HL-60 (cell line): ENCODE results near the gene CHN2.

ENCODE experiments used
- DNase-seq, 2 experiments: peaks; one replicate each; pipeline ENCODE4 v3.0.0-alpha.2; 2010 to 2020; ENCODE audit warnings: low read depth in 1 of 2, low spot score in 1 of 2
- H3K27ac ChIP-seq: fragments of 250-450 bp; sonication (Bioruptor Pico); replicated peaks from 2 replicates; pipeline ENCODE4 v1.5.1; 2020; ENCODE audit warnings: mild to moderate bottlenecking, moderate library complexity
- H3K27me3 ChIP-seq: fragments of 250-450 bp; sonication (Bioruptor Pico); 2 replicates; pipeline ENCODE4 v1.5.1; 2021; ENCODE audit warnings: mild to moderate bottlenecking, moderate library complexity; ENCODE audit not compliant: insufficient read depth, poor library complexity, severe bottlenecking
- H3K4me3 ChIP-seq: replicated peaks from 2 replicates; pipeline ENCODE4 v1.5.1; 2011; ENCODE audit warnings: mild to moderate bottlenecking, control low read depth, low read length; ENCODE audit not compliant: insufficient read depth
- GABPA ChIP-seq: IDR thresholded peaks from 2 replicates; pipeline ENCODE4 v1.6.1; 2012; ENCODE audit warnings: low read depth
- POLR2AphosphoS5 ChIP-seq: IDR thresholded peaks from 2 replicates; pipeline ENCODE4 v1.6.1; 2012; ENCODE audit warnings: low read depth
- SPI1 ChIP-seq: IDR thresholded peaks from 2 replicates; pipeline ENCODE4 v1.6.1; 2012; ENCODE audit warnings: low read depth, mild to moderate bottlenecking, borderline replicate concordance
- TF ChIP-seq, protein P1 (sequence below): IDR thresholded peaks from one replicate; pipeline ENCODE4 v1.5.1; 2011; ENCODE audit warnings: low read length, control low read depth, inconsistent platforms; ENCODE audit not compliant: insufficient read depth
- TF ChIP-seq, protein P2 (sequence below): IDR thresholded peaks from 2 replicates; pipeline ENCODE4 v1.6.1; 2012; ENCODE audit warnings: low read depth; ENCODE audit not compliant: insufficient replicate concordance

The CHN2 gene

DNA sequence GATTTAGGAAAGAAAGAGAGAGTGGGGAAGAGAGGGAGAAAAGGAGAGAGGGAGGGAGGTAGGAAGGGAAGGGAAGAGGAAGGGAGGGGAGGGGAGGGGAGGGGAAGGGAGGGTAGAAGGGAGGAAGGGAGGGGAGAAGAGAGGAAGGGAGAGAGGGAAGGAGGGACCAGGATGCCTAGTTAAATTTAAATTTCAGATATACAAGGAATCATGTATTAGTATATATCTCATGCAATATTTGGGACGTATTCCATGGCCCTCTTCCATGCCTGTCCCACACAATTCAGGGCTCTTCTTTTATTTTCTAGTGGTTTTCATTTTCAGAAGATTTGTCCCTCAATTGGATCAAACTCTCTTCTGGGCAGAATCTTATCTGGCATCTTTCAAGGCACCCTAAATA is 196.7 kb downstream of the CHN2 start:
- Histone ChIP-seq H3K27me3 (peaks cover 4% of the 10 kb centered on the region), H3K27ac (no peak overlapping the region), H3K4me3 (no peak overlapping the region)
- no peak for DNase-seq
- TF ChIP-seq, protein P1, sequence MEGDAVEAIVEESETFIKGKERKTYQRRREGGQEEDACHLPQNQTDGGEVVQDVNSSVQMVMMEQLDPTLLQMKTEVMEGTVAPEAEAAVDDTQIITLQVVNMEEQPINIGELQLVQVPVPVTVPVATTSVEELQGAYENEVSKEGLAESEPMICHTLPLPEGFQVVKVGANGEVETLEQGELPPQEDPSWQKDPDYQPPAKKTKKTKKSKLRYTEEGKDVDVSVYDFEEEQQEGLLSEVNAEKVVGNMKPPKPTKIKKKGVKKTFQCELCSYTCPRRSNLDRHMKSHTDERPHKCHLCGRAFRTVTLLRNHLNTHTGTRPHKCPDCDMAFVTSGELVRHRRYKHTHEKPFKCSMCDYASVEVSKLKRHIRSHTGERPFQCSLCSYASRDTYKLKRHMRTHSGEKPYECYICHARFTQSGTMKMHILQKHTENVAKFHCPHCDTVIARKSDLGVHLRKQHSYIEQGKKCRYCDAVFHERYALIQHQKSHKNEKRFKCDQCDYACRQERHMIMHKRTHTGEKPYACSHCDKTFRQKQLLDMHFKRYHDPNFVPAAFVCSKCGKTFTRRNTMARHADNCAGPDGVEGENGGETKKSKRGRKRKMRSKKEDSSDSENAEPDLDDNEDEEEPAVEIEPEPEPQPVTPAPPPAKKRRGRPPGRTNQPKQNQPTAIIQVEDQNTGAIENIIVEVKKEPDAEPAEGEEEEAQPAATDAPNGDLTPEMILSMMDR = no peak
- TF ChIP-seq POLR2AphosphoS5 (no peak), SPI1 (no peak), GABPA (no peak)
- TF ChIP-seq, protein P2, sequence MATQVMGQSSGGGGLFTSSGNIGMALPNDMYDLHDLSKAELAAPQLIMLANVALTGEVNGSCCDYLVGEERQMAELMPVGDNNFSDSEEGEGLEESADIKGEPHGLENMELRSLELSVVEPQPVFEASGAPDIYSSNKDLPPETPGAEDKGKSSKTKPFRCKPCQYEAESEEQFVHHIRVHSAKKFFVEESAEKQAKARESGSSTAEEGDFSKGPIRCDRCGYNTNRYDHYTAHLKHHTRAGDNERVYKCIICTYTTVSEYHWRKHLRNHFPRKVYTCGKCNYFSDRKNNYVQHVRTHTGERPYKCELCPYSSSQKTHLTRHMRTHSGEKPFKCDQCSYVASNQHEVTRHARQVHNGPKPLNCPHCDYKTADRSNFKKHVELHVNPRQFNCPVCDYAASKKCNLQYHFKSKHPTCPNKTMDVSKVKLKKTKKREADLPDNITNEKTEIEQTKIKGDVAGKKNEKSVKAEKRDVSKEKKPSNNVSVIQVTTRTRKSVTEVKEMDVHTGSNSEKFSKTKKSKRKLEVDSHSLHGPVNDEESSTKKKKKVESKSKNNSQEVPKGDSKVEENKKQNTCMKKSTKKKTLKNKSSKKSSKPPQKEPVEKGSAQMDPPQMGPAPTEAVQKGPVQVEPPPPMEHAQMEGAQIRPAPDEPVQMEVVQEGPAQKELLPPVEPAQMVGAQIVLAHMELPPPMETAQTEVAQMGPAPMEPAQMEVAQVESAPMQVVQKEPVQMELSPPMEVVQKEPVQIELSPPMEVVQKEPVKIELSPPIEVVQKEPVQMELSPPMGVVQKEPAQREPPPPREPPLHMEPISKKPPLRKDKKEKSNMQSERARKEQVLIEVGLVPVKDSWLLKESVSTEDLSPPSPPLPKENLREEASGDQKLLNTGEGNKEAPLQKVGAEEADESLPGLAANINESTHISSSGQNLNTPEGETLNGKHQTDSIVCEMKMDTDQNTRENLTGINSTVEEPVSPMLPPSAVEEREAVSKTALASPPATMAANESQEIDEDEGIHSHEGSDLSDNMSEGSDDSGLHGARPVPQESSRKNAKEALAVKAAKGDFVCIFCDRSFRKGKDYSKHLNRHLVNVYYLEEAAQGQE = no peak

DNA sequence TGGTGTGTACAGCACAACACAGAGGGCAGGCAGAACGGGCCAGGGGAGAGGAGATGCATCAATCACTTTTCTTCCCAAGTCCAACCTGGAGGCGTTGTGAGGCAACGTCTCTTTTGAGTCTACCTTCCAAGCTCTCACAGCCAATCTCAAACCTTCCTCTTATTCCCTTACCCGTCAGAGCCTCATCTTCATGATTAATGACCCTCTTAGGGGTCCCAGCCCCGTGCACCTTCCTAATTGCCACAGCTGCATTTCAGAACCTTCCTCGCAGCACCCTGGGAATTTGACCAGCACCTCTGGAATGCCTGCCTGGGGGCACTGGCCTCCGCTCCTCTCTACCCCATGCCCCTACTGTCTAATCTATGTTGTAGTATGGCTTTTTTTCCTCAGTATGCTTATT is 199.7 kb downstream of the CHN2 start:
- no peak for DNase-seq
- Histone ChIP-seq H3K4me3 (no peak overlapping the region), H3K27me3 (peaks cover 4% of the 10 kb centered on the region), H3K27ac (no peak overlapping the region)
- TF ChIP-seq SPI1 (no peak), POLR2AphosphoS5 (no peak), GABPA (no peak)
- TF ChIP-seq, protein P2 = no peak
- TF ChIP-seq, protein P1 = no peak

DNA sequence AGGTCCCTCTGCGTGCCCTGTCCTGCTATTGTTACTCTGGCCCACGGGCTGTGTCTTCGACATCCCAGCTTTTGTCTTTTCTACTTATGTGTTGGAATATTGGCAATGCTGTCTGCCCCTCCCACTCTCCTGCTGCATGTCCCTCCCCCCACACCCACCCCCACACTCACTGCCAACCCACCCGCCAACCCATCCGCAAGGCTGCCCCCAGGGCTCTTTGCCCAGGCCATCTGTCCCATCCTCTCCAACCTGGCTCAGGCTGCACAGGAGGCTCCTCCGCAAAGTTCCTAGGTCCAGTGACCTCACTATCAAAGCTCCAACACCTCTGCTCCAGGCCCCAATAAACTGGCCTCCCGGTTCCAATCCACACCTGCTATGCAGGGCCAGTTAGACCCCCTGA is 202.0 kb downstream of the CHN2 start:
- no peak overlapping the region for H3K27ac ChIP-seq
- no peak overlapping the region for H3K4me3 ChIP-seq
- DNase-seq = no peak
- H3K27me3 ChIP-seq = peaks cover 4% of the 10 kb centered on the region
- TF ChIP-seq SPI1 (no peak), GABPA (no peak), POLR2AphosphoS5 (no peak)
- TF ChIP-seq, protein P2 = no peak
- TF ChIP-seq, protein P1 = no peak
